KG1 (cell line): ENCODE measurements around the gene SHQ1.

Experiments used
- DNase-seq: peaks from one replicate; lab custom pipeline; 2025; lab: John Stamatoyannopoulos, UW

SHQ1 gene

GRCh38 chr3:72848703-72849081 lies 447 bp upstream of the SHQ1 start:
- no peak for DNase-seq

GRCh38 chr3:72847282-72847681 lies 963 bp downstream of the SHQ1 start:
- DNase-seq = no peak

GRCh38 chr3:72846166-72846565 lies 2.1 kb downstream of the SHQ1 start:
- no peak for DNase-seq

GRCh38 chr3:72844436-72844993 lies 3.7 kb downstream of the SHQ1 start:
- no peak for DNase-seq

- DNase-seq = no peak
Measured at GRCh38 chr3:72839057-72839456, 9.2 kb downstream of the SHQ1 start.

GRCh38 chr3:72836923-72837322 lies 11.3 kb downstream of the SHQ1 start:
- no peak for DNase-seq

- DNase-seq = no peak
Measured at GRCh38 chr3:72836416-72836815, 11.8 kb downstream of the SHQ1 start.

GRCh38 chr3:72830452-72831223 lies 17.6 kb downstream of the SHQ1 start:
- DNase-seq = no peak

- no peak for DNase-seq
Measured at GRCh38 chr3:72829701-72830100, 18.5 kb downstream of the SHQ1 start.

- DNase-seq = peak; percentile 76
Measured at GRCh38 chr3:72821161-72821781, 27.0 kb downstream of the SHQ1 start.

- peak; percentile 25 for DNase-seq
Measured at GRCh38 chr3:72820415-72820814, 27.8 kb downstream of the SHQ1 start.

- no peak for DNase-seq
Measured at GRCh38 chr3:72818905-72819304, 29.3 kb downstream of the SHQ1 start.

- DNase-seq = no peak
Measured at GRCh38 chr3:72818092-72818773, 30.0 kb downstream of the SHQ1 start.

- no peak for DNase-seq
Measured at GRCh38 chr3:72816862-72817355, 31.3 kb downstream of the SHQ1 start.

GRCh38 chr3:72814308-72814707 lies 33.9 kb downstream of the SHQ1 start:
- DNase-seq = no peak

GRCh38 chr3:72812201-72812600 lies 36.0 kb downstream of the SHQ1 start:
- DNase-seq = no peak

GRCh38 chr3:72811571-72811970 lies 36.7 kb downstream of the SHQ1 start:
- DNase-seq = no peak

GRCh38 chr3:72810659-72811434 lies 37.4 kb downstream of the SHQ1 start:
- DNase-seq = no peak

- no peak for DNase-seq
Measured at GRCh38 chr3:72810063-72810462, 38.2 kb downstream of the SHQ1 start.

- DNase-seq = no peak
Measured at GRCh38 chr3:72804361-72804760, 43.9 kb downstream of the SHQ1 start.

GRCh38 chr3:72803573-72803972 lies 44.7 kb downstream of the SHQ1 start:
- DNase-seq = no peak

GRCh38 chr3:72802001-72802400 lies 46.2 kb downstream of the SHQ1 start:
- DNase-seq = no peak
